ENCODE measurements around the gene NID1.

DNA sequence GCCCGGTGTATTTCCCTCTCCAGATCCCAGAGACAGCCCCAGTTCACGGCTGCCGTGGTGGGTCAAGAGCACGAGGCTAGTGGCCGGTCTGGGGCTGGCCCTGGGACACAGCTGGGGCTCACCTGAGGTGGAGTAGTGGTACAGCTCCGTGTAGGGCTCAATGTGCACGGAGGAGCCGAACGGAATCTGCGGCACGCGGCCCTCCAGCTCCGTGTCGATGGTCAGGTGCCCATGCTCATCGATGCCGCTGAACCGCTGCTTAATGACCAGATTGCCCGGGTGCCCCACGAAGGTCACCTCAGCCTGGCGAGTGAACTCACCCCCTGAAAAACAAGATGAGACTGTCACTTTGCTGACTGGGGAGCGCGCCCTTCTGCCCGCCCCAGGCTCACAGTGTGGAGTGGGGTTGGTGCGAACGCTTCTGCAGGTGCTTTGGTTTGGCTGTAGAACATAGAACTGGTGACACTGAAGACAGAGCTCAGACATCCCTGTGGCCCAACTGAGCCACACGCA lies 35.4 kb downstream of the NID1 start:
- no peak for TF ChIP-seq POLR2A (IDR thresholded peaks at IDR 0.05)
- TF ChIP-seq, protein P1, sequence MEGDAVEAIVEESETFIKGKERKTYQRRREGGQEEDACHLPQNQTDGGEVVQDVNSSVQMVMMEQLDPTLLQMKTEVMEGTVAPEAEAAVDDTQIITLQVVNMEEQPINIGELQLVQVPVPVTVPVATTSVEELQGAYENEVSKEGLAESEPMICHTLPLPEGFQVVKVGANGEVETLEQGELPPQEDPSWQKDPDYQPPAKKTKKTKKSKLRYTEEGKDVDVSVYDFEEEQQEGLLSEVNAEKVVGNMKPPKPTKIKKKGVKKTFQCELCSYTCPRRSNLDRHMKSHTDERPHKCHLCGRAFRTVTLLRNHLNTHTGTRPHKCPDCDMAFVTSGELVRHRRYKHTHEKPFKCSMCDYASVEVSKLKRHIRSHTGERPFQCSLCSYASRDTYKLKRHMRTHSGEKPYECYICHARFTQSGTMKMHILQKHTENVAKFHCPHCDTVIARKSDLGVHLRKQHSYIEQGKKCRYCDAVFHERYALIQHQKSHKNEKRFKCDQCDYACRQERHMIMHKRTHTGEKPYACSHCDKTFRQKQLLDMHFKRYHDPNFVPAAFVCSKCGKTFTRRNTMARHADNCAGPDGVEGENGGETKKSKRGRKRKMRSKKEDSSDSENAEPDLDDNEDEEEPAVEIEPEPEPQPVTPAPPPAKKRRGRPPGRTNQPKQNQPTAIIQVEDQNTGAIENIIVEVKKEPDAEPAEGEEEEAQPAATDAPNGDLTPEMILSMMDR (IDR thresholded peaks at IDR 0.05): no peak
